GM12878 (cell line): ENCODE results near the gene FCHSD2. TPM values are rescaled to one million over a fixed set of nuclear protein-coding genes. Genes with fewer than 3 reads are reported as not detected.
"Not testable (repeated sequence)": the region's sequence is repeated elsewhere in the genome, so short reads cannot be mapped to it uniquely, and the experiment has no call there.

Experiments
- ATAC-seq: fragments of 200-7000 bp; cut with Tn5 transposase; 3 replicates; pipeline ENCODE4 v1.9.1; 2020; ENCODE audit warnings: mild to moderate bottlenecking, moderate library complexity
- BruUV-seq: library from RNA; stranded (reverse); fragments of 400-500 nt; replicated peaks from 2 replicates; lab custom pipeline; 2021; lab: Mats Ljungman, UMichigan
- CTCF ChIA-PET: fragments of 300-600 bp; sonication (Branson Sonifier 250); formaldehyde crosslinking; extraction: SDS; loops from one replicate; lab custom pipeline; 2021; ENCODE audit warnings: inconsistent platforms; lab: Yijun Ruan, JAX
- POLR2A ChIA-PET: fragments of 350-600 bp; formaldehyde crosslinking; extraction: SDS; loops from one replicate; lab custom pipeline; 2021; ENCODE audit warnings: inconsistent platforms; lab: Charles Lee
- RAD21 ChIA-PET: fragments of 300-600 bp; sonication (Branson Sonifier 250); formaldehyde crosslinking; loops from one replicate; lab custom pipeline; 2023; ENCODE audit warnings: antibody characterized with exemption; ENCODE audit not compliant: unreplicated experiment; lab: Charles Lee
- SMC1A ChIA-PET: fragments of 300-600 bp; sonication (Branson Sonifier 250); formaldehyde crosslinking; loops from one replicate; lab custom pipeline; 2023; ENCODE audit not compliant: unreplicated experiment, uncharacterized antibody; lab: Charles Lee
- DNase-seq: peaks from one replicate; pipeline ENCODE4 v3.0.0-alpha.2; 2011; ENCODE audit warnings: low read depth, low spot score
- FAIRE-seq: peaks from 3 replicates; lab custom pipeline; 2011; peaks lifted over from hg19 to GRCh38; lab: Jason Lieb, UNC
- H2AFZ ChIP-seq: 2 replicates; pipeline ENCODE4 v1.6.0; 2011; ENCODE audit warnings: low read depth, low read length, control low read depth; ENCODE audit not compliant: control insufficient read depth
- H3K27ac ChIP-seq: 2 replicates; pipeline ENCODE4 v1.5.1; 2011; ENCODE audit warnings: control low read depth; ENCODE audit not compliant: control insufficient read depth, insufficient read depth
- H3K27me3 ChIP-seq, 2 experiments: replicated peaks in 1 of 2; 2 replicates each; pipeline versions ENCODE4 v1.6.0 to v1.6.1; 2011; ENCODE audit warnings: low read length in 1 of 2; ENCODE audit not compliant: control insufficient read depth in 2 of 2, insufficient read depth in 2 of 2
- H3K36me3 ChIP-seq, 2 experiments: 2 replicates each; pipeline ENCODE4 v1.5.1; 2011; ENCODE audit warnings: low read length in 1 of 2; ENCODE audit not compliant: control insufficient read depth in 2 of 2, insufficient read depth in 2 of 2
- H3K4me1 ChIP-seq: 2 replicates; pipeline ENCODE4 v1.6.1; 2011; ENCODE audit warnings: mild to moderate bottlenecking, low read length, moderate library complexity, mixed read lengths; ENCODE audit not compliant: control insufficient read depth, insufficient read depth
- H3K4me2 ChIP-seq: 2 replicates; pipeline ENCODE4 v1.6.0; 2011; ENCODE audit warnings: control low read depth; ENCODE audit not compliant: control insufficient read depth, insufficient read depth
- H3K4me3 ChIP-seq: fragments of 200-600 bp; sonication (generic); 2 replicates; pipeline ENCODE4 v1.5.1; 2016
- H3K79me2 ChIP-seq: 2 replicates; pipeline ENCODE4 v1.6.0; 2011; ENCODE audit warnings: low read length; ENCODE audit not compliant: control insufficient read depth, insufficient read depth
- H3K9ac ChIP-seq: 2 replicates; pipeline ENCODE4 v1.8.0; 2011; ENCODE audit warnings: low read length, control low read depth, mixed read lengths; ENCODE audit not compliant: control insufficient read depth, insufficient read depth
- H3K9me3 ChIP-seq: replicated peaks from 3 replicates; pipeline ENCODE4 v1.5.1; 2011; ENCODE audit warnings: mild to moderate bottlenecking, low read length; ENCODE audit not compliant: control insufficient read depth, insufficient read depth
- H4K20me1 ChIP-seq: 2 replicates; pipeline ENCODE4 v1.6.0; 2011; ENCODE audit not compliant: control insufficient read depth, insufficient read depth
- KLF5 ChIP-seq: fragments of 450-650 bp; IDR thresholded peaks from 2 replicates; pipeline ENCODE4 v1.6.1; 2014; ENCODE audit warnings: mild to moderate bottlenecking; ENCODE audit not compliant: partially characterized antibody
- MYC ChIP-seq: IDR thresholded peaks from 2 replicates; pipeline ENCODE4 v1.6.1; 2011; ENCODE audit warnings: mild to moderate bottlenecking, low read length, moderate library complexity, inconsistent platforms; ENCODE audit not compliant: insufficient read depth, insufficient replicate concordance, insufficient read length, severe bottlenecking
- NFYA ChIP-seq: IDR thresholded peaks from 2 replicates; pipeline ENCODE4 v1.6.1; 2011; ENCODE audit warnings: low read depth, mild to moderate bottlenecking, low read length, improper control_type of control experiment, borderline replicate concordance
- RB1 ChIP-seq: fragments of 450-650 bp; formaldehyde crosslinking; IDR thresholded peaks from 2 replicates; pipeline ENCODE4 v1.6.1; 2017; ENCODE audit warnings: mild to moderate bottlenecking, borderline replicate concordance
- WGBS: methylation state at CpG from one replicate; pipeline ENCODE4 v1.1.6; 2016; ENCODE audit warnings: low lambda C conversion rate; ENCODE audit not compliant: insufficient replicate concordance, insufficient coverage; ENCODE audit errors: missing lambda C conversion rate; 5-methylcytosine and 5-hydroxymethylcytosine counted together
- in situ Hi-C: fragments of 300-500 bp; cut with MboI; formaldehyde crosslinking; loops from 9 replicates; pipeline ENCODE4 v1.14.3; 2018; ENCODE audit warnings: mixed read lengths
- intact Hi-C: fragments of 100-400 bp; cut with micrococcal nuclease; formaldehyde crosslinking; loops from one replicate; pipeline ENCODE4 v1.14.2; 2022; ENCODE audit not compliant: unreplicated experiment
- polyA plus RNA-seq, 11 experiments: library from polyadenylated mRNA; depleted of rRNA in 4 of 11; unstranded in 6 of 11; stranded (reverse) in 5 of 11; fragments of >200 nt; fragmentation: Nextera tagmentation in 4 of 11; fragmentation: Illumina TruSeq in 1 of 11; extraction: Ambion mirVana in 4 of 11; extraction: Trizol in 1 of 11; gene quantifications; 1 replicate in 1 of 11; 2 replicates in 10 of 11; pipeline versions ENCODE4 v1.2.1 to v1.2.3, GENCODE V29; 2011 to 2016; ENCODE audit warnings: inconsistent platforms in 2 of 11, missing spikeins in 2 of 11, low read depth in 1 of 11
- total RNA-seq, 4 experiments: library from RNA; depleted of rRNA in 3 of 4; stranded (reverse); fragments of >200 nt in 3 of 4; fragmentation: Illumina TruSeq in 1 of 4; extraction: Trizol in 1 of 4; gene quantifications; 2 replicates each; pipeline versions ENCODE4 v1.2.1 to v1.2.3, GENCODE V29; 2013 to 2021
- TF ChIP-seq, protein P1 (sequence below): IDR thresholded peaks from 2 replicates; pipeline ENCODE4 v1.6.1; 2012; ENCODE audit warnings: improper control_type of control experiment, low read depth, low read length; ENCODE audit not compliant: insufficient replicate concordance

FCHSD2 gene
- total and polyA plus RNA-seq, 10 of the 15 experiments (the other 5 are each of a cell fraction or from before 2014, with no cell fraction given) = 13.2 to 89.8 (median 47.8) TPM

DNA sequence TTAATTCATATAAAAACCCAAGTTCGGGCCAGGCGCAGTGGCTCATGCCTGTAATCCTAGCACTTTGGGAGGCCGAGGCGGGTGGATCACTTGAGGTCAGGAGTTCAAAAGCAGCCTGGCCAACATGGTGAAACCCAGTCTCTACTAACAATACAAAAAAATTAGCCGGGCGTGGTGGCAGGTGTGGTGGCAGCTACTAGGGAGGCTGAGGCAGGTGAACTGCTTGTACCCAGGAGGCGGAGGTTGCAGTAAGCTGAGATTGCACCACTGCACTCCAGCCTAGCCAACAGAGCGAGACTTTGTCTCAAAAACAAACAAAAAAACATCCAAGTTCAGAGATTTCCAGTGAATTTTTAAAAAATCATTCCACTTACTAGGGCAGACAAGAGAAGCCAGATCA is 5.4 kb downstream of the FCHSD2 start:
- H4K20me1 ChIP-seq, H3K4me1 ChIP-seq, H3K27ac ChIP-seq, FAIRE-seq, BruUV-seq, in situ Hi-C loops, H3K9me3 ChIP-seq, H3K9ac ChIP-seq, H3K27me3 ChIP-seq, H2AFZ ChIP-seq, ATAC-seq, DNase-seq: not testable (repeated sequence)
- intact Hi-C loops = loop anchor here (5.0 kb wide), 2 partner anchors 49 to 64 kb away; no protein-coding TSS in a partner anchor
- SMC1A ChIA-PET = interaction anchor here (0.8 to 37.3 kb wide), 15 partner anchors 10 to 212 kb away, joined by 3 to 926 read pairs (median 4); no protein-coding TSS in a partner anchor
- Histone ChIP-seq H3K36me3 (peaks cover 0 to 22% of the 10 kb centered on the region in 2 experiments), H3K4me2 (peak overlapping the region; percentile 65), H3K79me2 (peaks cover 99% of the 10 kb centered on the region), H3K4me3 (peak overlapping the region; percentile 90; the same call in 1 of the 2 replicates)
- RAD21 ChIA-PET = interaction anchor here (1.1 to 22.1 kb wide), 12 partner anchors 10 to 237 kb away, joined by 3 to 441 read pairs (median 4); no protein-coding TSS in a partner anchor
- POLR2A ChIA-PET = interaction anchor here (1.2 to 18.6 kb wide), 5 partner anchors 10 to 172 kb away, joined by 3 to 384 read pairs (median 6); no protein-coding TSS in a partner anchor
- CTCF ChIA-PET = interaction anchor here (0.7 to 4.0 kb wide), 17 partner anchors 10 to 212 kb away, joined by 3 to 18 read pairs (median 5); no protein-coding TSS in a partner anchor
- 97% methylated on average over 8 of the region's 8 CpGs for WGBS

DNA sequence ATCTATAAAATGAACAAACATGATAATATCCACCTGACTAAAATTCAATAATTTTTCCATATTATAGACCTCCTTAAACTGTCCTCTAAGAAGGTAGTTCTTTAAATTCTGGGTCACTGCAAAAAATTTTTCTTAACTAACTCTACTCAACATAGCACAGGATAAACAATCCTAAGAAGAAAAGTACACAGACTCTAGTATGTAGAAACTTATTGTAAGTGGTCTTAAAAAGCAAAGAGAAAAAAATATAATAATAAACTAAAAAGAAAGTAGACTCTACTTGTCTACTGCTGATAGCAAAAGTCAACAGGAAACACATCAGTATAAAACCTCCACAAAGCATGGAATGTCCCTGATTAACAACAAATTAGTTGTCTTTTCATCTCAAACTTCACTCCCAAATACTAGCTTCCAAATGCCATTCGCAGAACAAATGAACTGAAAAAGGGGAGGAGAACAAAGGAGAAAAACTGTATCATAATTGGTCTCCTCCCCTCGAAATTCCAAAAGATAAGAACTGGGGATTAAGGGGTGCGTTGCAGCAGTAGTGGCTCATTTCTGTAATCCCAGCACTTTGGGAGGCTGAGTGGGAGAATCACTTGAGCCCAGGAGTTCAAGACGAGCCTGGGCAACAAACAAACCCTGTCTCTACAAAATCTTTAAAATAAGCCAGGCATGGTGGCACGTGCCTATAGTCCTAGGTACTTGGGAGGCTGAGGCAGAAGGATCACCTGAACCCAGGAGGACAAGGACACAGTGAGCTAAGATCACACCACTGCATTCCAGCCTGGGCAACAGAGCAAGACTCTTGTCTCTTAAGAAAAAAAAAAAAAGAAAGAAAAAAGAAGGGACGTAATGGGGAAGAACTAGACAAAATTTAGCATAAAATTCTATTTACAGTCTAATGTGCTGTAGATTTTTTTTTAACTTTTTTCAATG is 6.5 kb downstream of the FCHSD2 start:
- H3K27ac ChIP-seq = no peak overlapping the region
- SMC1A ChIA-PET = interaction anchor here (0.6 to 37.3 kb wide), 13 partner anchors 9 to 211 kb away, joined by 3 to 926 read pairs (median 4); no protein-coding TSS in a partner anchor
- FAIRE-seq = no peak
- no peak for DNase-seq
- peaks cover 2 to 22% of the 10 kb centered on the region in 2 experiments for H3K36me3 ChIP-seq
- peak overlapping the region; percentile 69 for H3K4me2 ChIP-seq
- in situ Hi-C loops = no loop called here
- CTCF ChIA-PET = interaction anchor here (0.6 to 3.1 kb wide), 9 partner anchors 15 to 910 kb away, joined by 3 to 18 read pairs (median 4); no protein-coding TSS in a partner anchor
- H4K20me1 ChIP-seq = peaks cover 3% of the 10 kb centered on the region; the same call in 1 of the 2 replicates
- no TSS peak for BruUV-seq
- TF ChIP-seq, protein P1, sequence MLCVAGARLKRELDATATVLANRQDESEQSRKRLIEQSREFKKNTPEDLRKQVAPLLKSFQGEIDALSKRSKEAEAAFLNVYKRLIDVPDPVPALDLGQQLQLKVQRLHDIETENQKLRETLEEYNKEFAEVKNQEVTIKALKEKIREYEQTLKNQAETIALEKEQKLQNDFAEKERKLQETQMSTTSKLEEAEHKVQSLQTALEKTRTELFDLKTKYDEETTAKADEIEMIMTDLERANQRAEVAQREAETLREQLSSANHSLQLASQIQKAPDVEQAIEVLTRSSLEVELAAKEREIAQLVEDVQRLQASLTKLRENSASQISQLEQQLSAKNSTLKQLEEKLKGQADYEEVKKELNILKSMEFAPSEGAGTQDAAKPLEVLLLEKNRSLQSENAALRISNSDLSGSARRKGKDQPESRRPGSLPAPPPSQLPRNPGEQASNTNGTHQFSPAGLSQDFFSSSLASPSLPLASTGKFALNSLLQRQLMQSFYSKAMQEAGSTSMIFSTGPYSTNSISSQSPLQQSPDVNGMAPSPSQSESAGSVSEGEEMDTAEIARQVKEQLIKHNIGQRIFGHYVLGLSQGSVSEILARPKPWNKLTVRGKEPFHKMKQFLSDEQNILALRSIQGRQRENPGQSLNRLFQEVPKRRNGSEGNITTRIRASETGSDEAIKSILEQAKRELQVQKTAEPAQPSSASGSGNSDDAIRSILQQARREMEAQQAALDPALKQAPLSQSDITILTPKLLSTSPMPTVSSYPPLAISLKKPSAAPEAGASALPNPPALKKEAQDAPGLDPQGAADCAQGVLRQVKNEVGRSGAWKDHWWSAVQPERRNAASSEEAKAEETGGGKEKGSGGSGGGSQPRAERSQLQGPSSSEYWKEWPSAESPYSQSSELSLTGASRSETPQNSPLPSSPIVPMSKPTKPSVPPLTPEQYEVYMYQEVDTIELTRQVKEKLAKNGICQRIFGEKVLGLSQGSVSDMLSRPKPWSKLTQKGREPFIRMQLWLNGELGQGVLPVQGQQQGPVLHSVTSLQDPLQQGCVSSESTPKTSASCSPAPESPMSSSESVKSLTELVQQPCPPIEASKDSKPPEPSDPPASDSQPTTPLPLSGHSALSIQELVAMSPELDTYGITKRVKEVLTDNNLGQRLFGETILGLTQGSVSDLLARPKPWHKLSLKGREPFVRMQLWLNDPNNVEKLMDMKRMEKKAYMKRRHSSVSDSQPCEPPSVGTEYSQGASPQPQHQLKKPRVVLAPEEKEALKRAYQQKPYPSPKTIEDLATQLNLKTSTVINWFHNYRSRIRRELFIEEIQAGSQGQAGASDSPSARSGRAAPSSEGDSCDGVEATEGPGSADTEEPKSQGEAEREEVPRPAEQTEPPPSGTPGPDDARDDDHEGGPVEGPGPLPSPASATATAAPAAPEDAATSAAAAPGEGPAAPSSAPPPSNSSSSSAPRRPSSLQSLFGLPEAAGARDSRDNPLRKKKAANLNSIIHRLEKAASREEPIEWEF = no peak
- TF ChIP-seq NFYA (no peak), RB1 (no peak), MYC (no peak), KLF5 (no peak)
- no peaks in the 10 kb centered on the region for H3K27me3 ChIP-seq
- H3K4me3 ChIP-seq = peak overlapping the region; percentile 26; the same call in 1 of the 2 replicates
- H3K79me2 ChIP-seq = peaks cover 97% of the 10 kb centered on the region
- peaks cover 6% of the 10 kb centered on the region; the same call in 1 of the 2 replicates for H3K4me1 ChIP-seq
- RAD21 ChIA-PET = interaction anchor here (1.0 to 22.1 kb wide), 9 partner anchors 11 to 410 kb away, joined by 3 to 441 read pairs (median 4); no protein-coding TSS in a partner anchor
- H3K9me3 ChIP-seq = no peaks in the 10 kb centered on the region
- H2AFZ ChIP-seq = no peak overlapping the region
- no peak overlapping the region for H3K9ac ChIP-seq
- intact Hi-C loops = loop anchor here (5.0 kb wide), 2 partner anchors 48 to 63 kb away; no protein-coding TSS in a partner anchor
- POLR2A ChIA-PET = interaction anchor here (1.0 to 1.7 kb wide), 4 partner anchors 8 to 281 kb away, joined by 3 to 4 read pairs (median 4); no protein-coding TSS in a partner anchor
- ATAC-seq = no peak
- WGBS = 87% methylated on average over 6 of the region's 6 CpGs
